DOHH2 (cell line): ENCODE results near the gene SCGB1C1.

Experiments used
- H3F3A ChIP-seq: fragments of 200-600 bp; sonication (generic), shearing (Covaris generic); 2 replicates; pipeline ENCODE4 v1.6.0; 2016; ENCODE audit warnings: antibody characterized with exemption, mild to moderate bottlenecking; ENCODE audit not compliant: control insufficient read depth, insufficient read depth
- H3K27ac ChIP-seq: fragments of 200-600 bp; sonication (generic); 2 replicates; pipeline ENCODE4 v1.5.1; 2014; ENCODE audit warnings: low read depth, mild to moderate bottlenecking, low read length, moderate library complexity
- H3K27me3 ChIP-seq: fragments of 200-600 bp; sonication (generic); 2 replicates; pipeline ENCODE4 v1.6.1; 2014; ENCODE audit warnings: mild to moderate bottlenecking, low read length, mixed read lengths; ENCODE audit not compliant: control insufficient read depth
- H3K36me3 ChIP-seq: fragments of 200-600 bp; sonication (generic); 2 replicates; pipeline ENCODE4 v1.6.1; 2014; ENCODE audit warnings: mild to moderate bottlenecking, low read length, moderate library complexity, mixed read lengths; ENCODE audit not compliant: control insufficient read depth
- H3K4me1 ChIP-seq: fragments of 200-600 bp; sonication (generic); 2 replicates; pipeline ENCODE4 v1.6.1; 2014; ENCODE audit warnings: mild to moderate bottlenecking, low read length, mixed read lengths; ENCODE audit not compliant: control insufficient read depth
- H3K4me2 ChIP-seq: fragments of 200-600 bp; sonication (generic); 2 replicates; pipeline ENCODE4 v1.6.0; 2014; ENCODE audit warnings: mild to moderate bottlenecking, low read length, moderate library complexity
- H3K4me3 ChIP-seq: fragments of 200-600 bp; sonication (generic); 2 replicates; pipeline ENCODE4 v1.5.1; 2014; ENCODE audit warnings: mild to moderate bottlenecking, low read length, mixed read lengths
- H3K79me2 ChIP-seq: fragments of 200-600 bp; sonication (generic); 2 replicates; pipeline ENCODE4 v1.6.1; 2014; ENCODE audit warnings: mild to moderate bottlenecking, low read length, mixed read lengths; ENCODE audit not compliant: control insufficient read depth
- H3K9me2 ChIP-seq: fragments of 200-600 bp; sonication (generic); replicated peaks from 2 replicates; pipeline ENCODE4 v1.6.1; 2014; ENCODE audit warnings: mild to moderate bottlenecking, low read length, mixed read lengths; ENCODE audit not compliant: control insufficient read depth
- H3K9me3 ChIP-seq: fragments of 200-600 bp; sonication (generic); 2 replicates; pipeline ENCODE4 v1.6.1; 2014; ENCODE audit warnings: antibody characterized with exemption, low read length, mixed read lengths; ENCODE audit not compliant: control insufficient read depth, insufficient read depth
- H4K20me1 ChIP-seq: fragments of 200-600 bp; sonication (generic); 2 replicates; pipeline ENCODE4 v1.6.0; 2014; ENCODE audit warnings: low read depth, mild to moderate bottlenecking, antibody characterized with exemption, low read length, moderate library complexity; ENCODE audit not compliant: control insufficient read depth, insufficient read depth
- CTCF ChIP-seq: fragments of 200-600 bp; sonication (generic); IDR thresholded peaks from one replicate; pipeline ENCODE4 v1.5.1; 2014; ENCODE audit warnings: antibody characterized with exemption, mild to moderate bottlenecking, low read depth, low read length; ENCODE audit not compliant: poor library complexity, severe bottlenecking
- EZH2phosphoT487 ChIP-seq: fragments of 200-600 bp; sonication (generic); IDR thresholded peaks from 2 replicates; pipeline ENCODE4 v1.6.1; 2017; ENCODE audit warnings: borderline replicate concordance, mild to moderate bottlenecking, antibody characterized with exemption, low read length, moderate library complexity, mixed read lengths

The SCGB1C1 gene

GRCh38 chr11:221998-222789 lies 29.3 kb downstream of the SCGB1C1 start:
- Histone ChIP-seq H3K4me1 (no peaks in the 10 kb centered on the region), H3K79me2 (no peaks in the 10 kb centered on the region), H3K4me2 (no peak overlapping the region), H3K9me2 (no peaks in the 10 kb centered on the region), H3K4me3 (no peak overlapping the region), H3K27ac (no peak overlapping the region), H3F3A (no peaks in the 10 kb centered on the region), H4K20me1 (no peaks in the 10 kb centered on the region), H3K9me3 (no peaks in the 10 kb centered on the region), H3K27me3 (no peaks in the 10 kb centered on the region), H3K36me3 (no peaks in the 10 kb centered on the region)
- TF ChIP-seq EZH2phosphoT487 (no peak), CTCF (no peak)

GRCh38 chr11:223026-223789 lies 30.3 kb downstream of the SCGB1C1 start:
- Histone ChIP-seq H3K4me1 (no peaks in the 10 kb centered on the region), H3K4me2 (no peak overlapping the region), H3K27me3 (no peaks in the 10 kb centered on the region), H3K4me3 (no peak overlapping the region), H3K36me3 (no peaks in the 10 kb centered on the region), H3F3A (no peaks in the 10 kb centered on the region), H3K9me2 (no peaks in the 10 kb centered on the region), H3K9me3 (no peaks in the 10 kb centered on the region), H4K20me1 (no peaks in the 10 kb centered on the region), H3K79me2 (no peaks in the 10 kb centered on the region), H3K27ac (no peak overlapping the region)
- TF ChIP-seq CTCF (no peak), EZH2phosphoT487 (no peak)

- Histone ChIP-seq H3K9me2 (no peaks in the 10 kb centered on the region), H3K79me2 (no peaks in the 10 kb centered on the region), H3K36me3 (no peaks in the 10 kb centered on the region), H3K4me2 (no peak overlapping the region), H3K27ac (no peak overlapping the region), H3K9me3 (no peaks in the 10 kb centered on the region), H3F3A (no peaks in the 10 kb centered on the region), H3K4me1 (no peaks in the 10 kb centered on the region), H3K27me3 (no peaks in the 10 kb centered on the region), H4K20me1 (no peaks in the 10 kb centered on the region), H3K4me3 (no peak overlapping the region)
- no peak for TF ChIP-seq CTCF
- no peak for TF ChIP-seq EZH2phosphoT487
These were observed 31.0 kb downstream of the SCGB1C1 start for GRCh38 chr11:223884-224283.
